HG03469 (cell line): ENCODE measurements around the gene TPO.
"Not testable (repeated sequence)": the region's sequence is repeated elsewhere in the genome, so short reads cannot be mapped to it uniquely, and the experiment has no call there.

ENCODE experiments used
- ATAC-seq: cut with Tn5 transposase; IDR thresholded peaks from one replicate; pipeline ENCODE4 v1.9.1; 2021; ENCODE audit warnings: mild to moderate bottlenecking, moderate library complexity, moderate number of reproducible peaks; ENCODE audit not compliant: unreplicated experiment

TPO gene

DNA sequence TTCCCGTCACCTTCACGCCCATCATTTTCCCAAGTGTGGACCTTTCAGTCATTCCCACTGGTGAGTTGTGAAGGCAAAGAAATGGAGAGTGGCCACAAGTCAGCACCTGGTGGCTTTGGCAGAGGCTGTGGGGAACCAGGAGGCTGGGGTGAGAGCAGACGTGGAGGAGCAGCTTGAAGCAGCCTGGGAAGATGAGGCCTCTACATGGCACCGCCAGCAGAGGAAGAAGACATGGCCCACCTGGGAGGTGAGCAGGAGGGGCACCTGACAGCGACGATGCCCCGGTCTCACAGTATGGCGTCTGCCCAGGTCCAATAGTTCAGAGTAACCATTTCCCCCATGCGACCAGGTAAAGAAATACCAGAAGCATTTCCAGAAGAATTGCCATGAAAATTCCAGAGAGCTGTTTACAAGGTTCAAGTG, 69.0 kb downstream of the TPO start:
- ATAC-seq: no peak

DNA sequence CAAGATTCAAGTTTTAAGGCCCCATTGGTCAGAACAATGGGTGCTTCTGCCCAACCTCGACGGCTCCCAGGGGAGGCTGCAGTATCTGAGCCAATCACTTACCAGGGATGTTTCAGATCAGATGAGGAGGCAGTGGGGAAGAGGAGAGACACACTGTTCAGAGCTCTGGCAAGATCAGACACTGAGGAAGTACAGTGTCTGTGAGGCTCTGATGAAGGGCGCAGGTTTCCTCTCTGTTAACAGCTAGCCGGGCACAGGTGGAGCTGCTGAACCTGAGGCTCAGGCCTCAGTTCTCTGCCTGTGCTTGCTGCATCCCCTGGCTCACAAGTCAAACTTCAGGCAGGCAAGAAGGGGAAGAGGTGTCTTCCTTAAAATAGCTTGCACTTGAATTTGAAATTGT, 69.7 kb downstream of the TPO start:
- no peak for ATAC-seq

DNA sequence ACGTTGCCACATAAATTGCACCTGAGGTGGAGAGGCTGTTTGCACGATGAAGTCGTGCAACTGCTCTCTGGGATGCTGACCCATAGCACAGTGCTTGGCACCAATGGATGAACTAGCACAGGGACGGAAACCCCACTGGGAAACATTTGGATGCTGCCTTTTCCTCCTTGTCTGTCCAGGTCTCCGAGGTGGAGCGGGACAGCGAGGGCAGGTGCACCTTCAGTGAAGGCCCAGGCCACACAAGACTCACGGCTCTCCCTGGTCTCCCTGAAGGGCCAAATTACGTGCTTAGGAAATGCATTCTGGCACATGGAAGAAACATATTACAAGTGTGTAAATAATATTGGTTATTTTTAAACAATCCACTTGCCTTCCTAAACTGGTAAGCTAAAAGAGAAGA, 70.3 kb downstream of the TPO start:
- ATAC-seq: no peak

DNA sequence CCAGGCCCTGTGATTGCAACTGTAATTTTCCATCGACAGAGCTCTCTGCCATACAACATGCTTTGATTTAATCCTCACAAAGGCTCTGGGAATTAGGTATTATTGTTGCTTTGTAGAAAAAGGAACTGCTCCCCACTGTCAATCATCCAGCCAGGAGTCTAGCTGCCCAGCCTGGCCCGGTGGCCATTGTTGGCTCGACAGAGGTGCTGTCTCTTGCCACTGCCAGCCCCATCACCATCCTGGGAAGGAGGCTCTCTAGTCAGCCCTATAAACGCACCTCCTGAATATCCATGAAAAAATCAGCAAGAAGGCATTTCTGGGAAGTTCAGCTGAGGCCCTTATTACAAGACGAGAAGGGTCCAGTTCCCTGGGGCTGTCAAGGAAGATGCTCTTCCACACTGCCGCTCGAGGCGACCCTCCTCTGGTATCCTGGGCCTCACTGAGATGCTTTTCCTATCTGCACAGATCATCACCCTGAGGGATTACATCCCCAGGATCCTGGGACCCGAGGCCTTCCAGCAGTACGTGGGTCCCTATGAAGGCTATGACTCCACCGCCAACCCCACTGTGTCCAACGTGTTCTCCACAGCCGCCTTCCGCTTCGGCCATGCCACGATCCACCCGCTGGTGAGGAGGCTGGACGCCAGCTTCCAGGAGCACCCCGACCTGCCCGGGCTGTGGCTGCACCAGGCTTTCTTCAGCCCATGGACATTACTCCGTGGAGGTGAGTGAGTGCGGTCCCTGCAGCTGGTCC, 71.0 kb downstream of the TPO start:
- no peak for ATAC-seq

DNA sequence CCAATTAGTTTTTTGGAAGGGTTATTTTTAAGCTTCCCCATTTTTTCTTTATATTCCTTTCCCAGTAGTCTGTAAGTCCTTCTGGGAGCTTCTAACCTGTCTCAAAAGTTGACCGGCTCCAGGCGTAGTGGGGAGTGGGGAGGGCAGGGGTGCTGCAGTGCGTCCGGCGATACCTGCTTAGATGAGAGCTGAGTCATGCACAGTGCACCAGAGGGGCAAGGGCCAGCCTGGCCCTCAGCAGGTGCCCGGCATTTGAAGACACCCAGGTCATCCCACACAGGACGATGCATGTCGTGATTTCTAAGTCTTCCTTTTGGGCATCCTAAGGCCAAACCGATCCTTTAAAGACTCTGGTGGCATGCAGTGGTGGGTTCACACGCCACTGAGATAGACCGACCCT, 73.4 kb downstream of the TPO start:
- no peak for ATAC-seq

DNA sequence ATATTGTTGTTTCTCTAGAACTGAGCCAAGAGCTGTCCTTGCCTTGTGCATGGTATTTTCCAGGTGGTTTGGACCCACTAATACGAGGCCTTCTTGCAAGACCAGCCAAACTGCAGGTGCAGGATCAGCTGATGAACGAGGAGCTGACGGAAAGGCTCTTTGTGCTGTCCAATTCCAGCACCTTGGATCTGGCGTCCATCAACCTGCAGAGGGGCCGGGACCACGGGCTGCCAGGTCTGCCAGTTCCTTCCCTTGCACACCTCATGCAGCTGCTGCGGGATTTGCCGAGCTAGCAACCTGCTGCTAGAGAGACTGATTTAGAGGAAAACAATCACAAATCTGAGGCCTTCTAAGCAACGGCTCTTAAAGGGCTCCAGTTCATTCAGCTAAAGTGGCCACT, 74.5 kb downstream of the TPO start:
- ATAC-seq: no peak

DNA sequence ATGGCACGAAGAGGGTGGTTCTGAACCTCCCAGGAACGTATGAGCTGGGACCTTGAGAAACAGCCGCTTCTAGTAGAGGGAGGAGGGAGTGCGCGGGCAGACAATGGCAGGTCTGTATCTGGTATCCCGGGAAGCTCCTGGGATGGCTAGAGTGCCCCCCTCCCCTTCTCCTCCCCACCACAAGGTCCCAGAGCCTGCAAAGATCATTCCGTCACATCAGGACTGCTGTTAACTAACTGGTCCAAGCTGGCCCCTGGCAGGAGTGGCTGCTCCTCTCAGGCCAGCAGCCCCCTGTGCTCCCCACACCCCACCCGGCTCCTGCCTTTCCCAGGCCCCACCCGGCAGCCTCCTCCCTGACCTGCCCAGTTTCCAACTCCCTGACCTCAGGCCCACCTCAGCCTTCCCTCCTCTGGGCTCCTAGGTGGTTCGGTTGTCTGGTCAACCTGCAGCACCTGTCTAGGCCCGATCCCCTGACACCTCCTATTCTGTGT, 75.0 kb downstream of the TPO start:
- no peak for ATAC-seq

DNA sequence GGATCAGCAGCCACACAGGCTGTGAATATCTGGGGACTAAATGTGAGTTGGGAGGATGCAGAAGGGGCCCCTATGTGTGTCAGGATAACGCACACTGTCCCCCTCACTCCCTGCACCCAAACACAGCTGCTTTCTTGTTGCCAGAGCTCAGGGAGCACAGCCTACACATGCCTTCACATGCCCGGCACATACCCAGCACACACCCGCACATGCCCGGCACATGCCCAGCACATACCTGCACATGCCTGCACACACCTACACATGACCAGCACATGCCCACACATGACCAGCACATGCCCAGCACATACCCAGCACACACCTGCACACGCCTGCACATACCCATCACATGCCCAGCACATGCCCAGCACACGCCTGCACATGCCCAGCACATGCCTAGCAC, 75.6 kb downstream of the TPO start:
- ATAC-seq: no peak

DNA sequence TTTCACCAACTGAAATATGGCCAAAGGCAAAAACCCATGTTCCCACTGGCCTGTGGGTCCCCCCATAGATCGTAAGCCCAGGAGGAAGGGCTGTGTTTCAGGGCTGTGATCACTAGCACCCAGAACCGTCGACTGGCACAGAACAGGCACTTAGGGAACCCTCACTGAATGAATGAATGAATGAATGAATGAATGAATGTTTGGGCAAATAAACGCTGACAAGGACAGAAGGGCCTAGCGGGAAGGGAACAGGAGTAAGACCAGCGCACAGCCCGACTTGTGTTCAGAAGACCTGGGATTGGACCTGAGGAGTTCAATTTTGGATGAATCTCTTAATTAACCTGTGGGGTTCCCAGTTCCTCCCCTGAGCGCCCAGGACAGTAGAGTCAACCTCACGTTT, 76.2 kb downstream of the TPO start:
- no peak for ATAC-seq

DNA sequence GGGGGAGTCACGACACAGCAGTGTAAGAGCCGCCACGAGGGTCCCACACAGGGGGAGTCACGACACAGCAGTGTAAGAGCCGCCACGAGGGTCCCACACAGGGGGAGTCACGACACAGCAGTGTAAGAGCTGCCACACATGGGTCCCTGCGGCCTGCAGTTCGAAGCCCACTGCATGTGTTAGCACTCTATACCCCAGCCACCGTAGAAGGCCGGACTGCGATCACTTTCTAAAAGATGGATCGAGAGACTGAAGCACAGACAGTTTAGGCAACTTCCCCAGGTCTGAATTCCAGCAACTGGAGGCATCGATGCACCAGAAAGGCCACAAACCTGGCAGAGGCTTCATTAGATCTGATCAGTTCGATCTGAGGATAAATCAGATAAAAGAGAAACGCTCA, 77.1 kb downstream of the TPO start:
- not testable (repeated sequence) for ATAC-seq

DNA sequence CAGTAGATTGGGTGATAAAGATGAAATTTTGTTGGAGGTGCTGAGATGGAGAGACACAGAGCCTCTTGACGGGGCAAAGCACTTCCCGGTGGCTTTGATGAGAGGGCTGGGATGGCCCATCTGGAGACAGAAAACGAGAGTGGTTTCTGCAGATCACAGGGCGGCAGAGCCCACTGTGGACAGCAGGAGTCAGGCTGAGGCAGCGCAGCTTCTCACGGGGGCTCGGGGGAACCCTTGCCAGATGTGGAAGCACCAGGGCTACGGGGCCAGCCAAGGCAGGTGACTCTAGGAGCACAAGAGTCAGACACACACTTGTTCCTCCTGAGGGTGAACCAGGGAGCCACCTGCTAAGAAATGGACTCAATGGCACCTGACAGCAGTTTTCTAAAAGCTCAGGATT, 78.5 kb downstream of the TPO start:
- no peak for ATAC-seq

DNA sequence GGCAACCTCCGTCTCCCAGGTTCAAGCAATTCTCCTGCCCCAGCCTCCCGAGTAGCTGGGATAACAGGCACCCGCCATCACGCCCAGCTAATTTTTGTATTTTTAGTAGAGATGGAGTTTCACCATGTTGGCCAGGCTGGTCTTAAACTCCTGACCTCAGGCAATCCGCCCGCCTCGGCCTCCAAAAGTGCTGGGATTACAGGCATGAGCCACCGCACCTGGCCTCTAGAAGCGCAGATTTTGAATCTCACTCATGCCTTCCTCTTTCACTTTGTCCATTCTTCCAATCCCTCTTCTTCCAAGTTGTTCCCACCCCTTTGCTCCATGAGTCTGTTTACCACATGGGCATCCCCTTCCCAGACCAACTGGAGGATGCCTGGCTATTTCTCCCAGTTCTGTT, 79.0 kb downstream of the TPO start:
- not testable (repeated sequence) for ATAC-seq

DNA sequence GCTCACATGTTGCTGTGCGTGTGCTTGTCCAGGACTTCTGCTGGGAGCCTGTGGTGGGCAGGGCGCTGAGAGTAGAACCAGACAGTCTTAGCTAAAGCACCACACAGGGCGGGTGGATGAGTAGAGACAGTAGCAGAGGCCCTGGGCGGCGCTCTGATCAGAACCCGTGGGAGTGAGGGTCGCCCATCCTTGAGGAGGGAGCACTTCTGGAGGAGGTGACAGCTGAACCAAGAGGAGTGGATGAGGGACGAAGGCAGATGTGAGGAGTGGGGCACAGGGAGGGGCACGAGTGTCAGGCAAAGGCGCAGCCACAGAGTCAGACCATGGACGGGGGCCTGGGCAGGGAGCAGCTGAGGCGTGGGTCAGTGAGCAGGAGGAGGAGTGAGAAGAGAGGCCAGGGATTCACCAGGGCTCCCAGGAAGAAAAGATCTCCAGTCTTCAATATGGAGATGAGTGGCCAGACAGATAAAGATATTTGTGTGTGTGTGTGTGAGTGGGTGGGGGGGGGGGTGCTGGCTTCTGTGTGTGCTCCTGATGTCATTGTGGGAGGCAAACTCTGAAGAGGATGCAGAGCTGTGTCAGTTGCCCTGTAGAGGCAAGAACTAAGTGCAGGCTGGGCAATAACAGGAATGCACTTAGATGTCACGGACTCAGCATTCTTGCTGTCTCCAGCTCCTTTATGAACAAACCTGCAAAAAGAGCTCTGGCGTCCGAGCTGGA, 79.6 kb downstream of the TPO start:
- ATAC-seq: no peak

DNA sequence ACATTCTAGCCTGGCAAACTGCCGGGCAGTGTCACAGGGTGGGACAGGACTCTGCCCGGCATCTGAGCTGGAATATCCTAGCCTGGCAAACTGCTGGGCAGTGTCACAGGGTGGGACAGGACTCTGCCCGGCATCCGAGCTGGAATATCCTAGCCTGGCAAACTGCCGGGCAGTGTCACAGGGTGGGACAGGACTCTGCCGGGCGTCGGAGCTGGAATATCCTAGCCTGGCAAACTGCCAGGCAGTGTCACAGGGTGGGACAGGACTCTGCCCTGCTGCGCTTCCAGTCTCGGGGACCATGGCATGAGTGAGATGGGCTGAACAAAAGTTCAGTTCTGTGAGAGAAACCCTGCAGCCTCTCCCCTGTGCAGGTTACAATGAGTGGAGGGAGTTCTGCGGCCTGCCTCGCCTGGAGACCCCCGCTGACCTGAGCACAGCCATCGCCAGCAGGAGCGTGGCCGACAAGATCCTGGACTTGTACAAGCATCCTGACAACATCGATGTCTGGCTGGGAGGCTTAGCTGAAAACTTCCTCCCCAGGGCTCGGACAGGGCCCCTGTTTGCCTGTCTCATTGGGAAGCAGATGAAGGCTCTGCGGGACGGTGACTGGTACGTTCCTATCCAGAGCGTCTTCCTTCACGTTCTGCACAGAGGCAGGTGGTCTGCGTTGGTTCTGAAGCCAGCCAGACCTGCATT, 80.3 kb downstream of the TPO start:
- no peak for ATAC-seq

DNA sequence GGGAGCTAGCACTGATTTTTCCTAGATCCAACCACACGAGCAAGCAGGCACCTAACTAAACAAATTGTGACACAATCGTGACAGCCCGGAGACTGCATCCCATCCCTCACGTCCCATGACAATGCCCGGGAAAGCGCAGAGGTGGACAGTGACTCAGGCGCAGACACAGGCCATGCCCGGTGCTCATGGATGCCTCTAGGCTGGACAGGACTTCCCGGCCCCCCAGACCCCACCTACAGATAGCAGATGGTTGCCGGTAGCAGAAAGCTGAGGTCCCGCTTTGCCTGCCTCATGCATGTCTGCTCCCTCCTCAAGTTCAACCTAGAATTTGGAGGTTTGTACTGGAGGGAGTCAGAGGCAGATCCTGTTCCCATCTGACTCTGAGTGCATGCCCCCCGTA, 81.0 kb downstream of the TPO start:
- ATAC-seq: no peak

DNA sequence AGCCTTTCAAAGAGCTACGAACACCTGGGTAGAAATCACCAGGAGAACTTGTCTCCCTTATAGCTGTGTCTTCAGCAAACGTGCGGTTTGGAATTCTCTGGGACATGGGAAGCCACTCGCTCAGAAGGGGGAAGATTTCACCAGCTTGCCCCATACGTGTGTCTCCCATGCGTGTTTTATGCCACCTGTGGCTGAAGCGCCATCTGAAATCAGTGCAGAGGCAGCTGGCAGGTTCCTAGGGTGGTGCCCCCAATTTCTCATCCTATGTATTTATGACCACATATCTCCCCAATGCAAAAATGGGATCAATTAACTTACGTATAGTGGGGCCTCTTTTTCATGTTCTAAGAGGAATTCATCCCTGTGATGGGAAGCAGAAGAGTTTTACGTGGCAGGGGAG, 81.6 kb downstream of the TPO start:
- ATAC-seq: no peak

DNA sequence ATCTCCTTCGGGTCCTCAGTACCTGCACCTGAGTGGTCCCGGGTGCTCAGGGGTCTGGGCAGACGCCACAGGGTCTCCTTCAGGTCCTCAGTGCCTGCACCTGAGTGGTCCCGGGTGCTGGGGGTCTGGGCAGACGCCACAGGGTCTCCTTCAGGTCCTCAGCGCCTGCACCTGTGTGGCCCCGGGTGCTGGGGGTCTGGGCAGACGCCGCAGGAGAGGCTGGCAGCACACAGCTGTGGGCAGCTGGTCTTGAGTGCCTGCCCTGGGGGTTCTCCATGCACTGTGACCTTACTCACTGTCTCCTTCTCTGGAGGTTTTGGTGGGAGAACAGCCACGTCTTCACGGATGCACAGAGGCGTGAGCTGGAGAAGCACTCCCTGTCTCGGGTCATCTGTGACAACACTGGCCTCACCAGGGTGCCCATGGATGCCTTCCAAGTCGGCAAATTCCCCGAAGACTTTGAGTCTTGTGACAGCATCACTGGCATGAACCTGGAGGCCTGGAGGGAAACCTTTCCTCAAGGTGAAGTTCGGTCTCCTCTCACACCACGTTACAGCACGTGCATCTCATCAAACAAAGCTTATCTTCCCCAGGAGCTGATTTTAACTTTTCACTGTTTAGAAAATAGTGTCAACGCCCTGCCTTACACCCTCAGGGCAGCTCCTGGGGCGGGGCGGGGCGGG, 82.6 kb downstream of the TPO start:
- ATAC-seq: no peak

DNA sequence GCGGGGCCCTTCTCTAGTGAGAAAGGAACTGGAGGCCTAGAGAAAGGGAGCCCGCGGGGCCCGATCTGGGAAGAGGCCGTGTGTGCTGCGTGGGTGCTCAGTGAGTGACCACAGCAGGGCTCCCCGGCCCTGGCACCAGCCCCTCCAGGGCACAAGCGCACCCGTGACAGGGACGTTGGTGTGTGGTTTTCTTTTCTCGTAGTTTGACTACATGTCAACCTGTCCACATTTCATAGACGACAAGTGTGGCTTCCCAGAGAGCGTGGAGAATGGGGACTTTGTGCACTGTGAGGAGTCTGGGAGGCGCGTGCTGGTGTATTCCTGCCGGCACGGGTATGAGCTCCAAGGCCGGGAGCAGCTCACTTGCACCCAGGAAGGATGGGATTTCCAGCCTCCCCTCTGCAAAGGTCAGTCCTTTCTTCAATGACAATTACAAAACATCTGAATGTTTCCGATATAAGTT, 83.1 kb downstream of the TPO start:
- no peak for ATAC-seq

DNA sequence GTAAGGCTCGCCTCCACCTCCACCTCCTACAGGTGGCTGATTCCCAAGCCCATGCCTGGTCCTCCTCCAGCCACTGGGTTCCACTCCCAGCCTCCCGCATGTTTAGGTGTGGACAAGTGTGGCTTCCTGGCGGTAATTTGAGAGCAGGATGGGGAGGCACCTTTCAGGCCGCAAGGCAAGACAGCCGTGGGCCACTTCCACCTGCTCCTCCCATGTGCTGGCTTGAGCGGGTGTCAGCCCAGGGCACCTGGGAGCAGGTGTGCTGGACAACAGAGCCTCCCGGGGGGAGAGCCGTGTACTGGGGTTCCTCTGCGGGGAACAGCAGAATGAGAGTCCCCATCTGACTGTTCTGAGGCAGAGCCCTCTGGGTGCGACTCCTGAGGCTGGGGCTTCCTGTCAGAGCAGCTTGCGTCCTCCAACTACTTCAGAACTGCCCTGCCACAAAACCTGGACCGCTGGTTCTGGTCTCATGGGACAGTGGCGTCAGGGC, 83.9 kb downstream of the TPO start:
- no peak for ATAC-seq

DNA sequence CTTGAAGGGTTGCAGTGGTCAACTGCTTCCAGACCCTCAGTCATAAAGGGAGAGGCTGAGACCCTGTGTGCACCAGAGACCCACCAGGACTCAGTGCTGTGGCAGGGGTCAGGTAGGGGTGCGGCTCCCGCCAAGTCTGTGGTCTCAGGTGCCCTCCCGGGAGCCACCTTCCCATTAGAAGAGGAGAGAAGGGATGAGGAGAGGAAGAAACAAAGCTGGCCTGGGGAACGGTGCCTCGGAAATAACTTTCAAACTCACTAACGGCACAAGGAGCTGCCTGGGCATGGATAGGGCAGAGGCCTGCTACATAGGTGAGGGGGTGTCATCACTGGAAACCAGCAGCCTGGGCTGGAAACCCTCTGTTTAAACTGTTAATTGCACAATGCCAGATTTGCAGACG, 84.9 kb downstream of the TPO start:
- no peak for ATAC-seq
